ENCODE results near the gene SF3B2.
"Not testable (repeated sequence)": the region's sequence is repeated elsewhere in the genome, so short reads cannot be mapped to it uniquely, and the experiment has no call there.

SF3B2 gene

GRCh38 chr11:66112601-66113499 lies 60.7 kb downstream of the SF3B2 start:
- DNase-seq: no peak

GRCh38 chr11:66114957-66115356 lies 62.8 kb downstream of the SF3B2 start:
- DNase-seq: not testable (repeated sequence)

- no peak for DNase-seq
Observed at GRCh38 chr11:66115638-66116301, 63.6 kb downstream of the SF3B2 start.

- no peak for DNase-seq
Observed at GRCh38 chr11:66116576-66117361, 64.6 kb downstream of the SF3B2 start.

GRCh38 chr11:66118847-66119246 lies 66.7 kb downstream of the SF3B2 start:
- DNase-seq: no peak
